Endothelial cell of umbilical vein (primary cell): ENCODE results near the gene FGFR3. TPM values are rescaled to one million over a fixed set of nuclear protein-coding genes. Genes with fewer than 3 reads are reported as not detected.

Experiments
- BruUV-seq: library from RNA; stranded (reverse); fragments of 400-500 nt; replicated peaks from 2 replicates; lab custom pipeline; 2021; lab: Mats Ljungman, UMichigan
- CTCF ChIA-PET: fragments of 300-600, 350-600 bp; sonication (Branson Sonifier 250); formaldehyde crosslinking; loops from one replicate; lab custom pipeline; 2021; ENCODE audit warnings: antibody characterized with exemption, inconsistent platforms; lab: Charles Lee
- POLR2A ChIA-PET: fragments of 300-600, 350-600 bp; sonication (Branson Sonifier 250); formaldehyde crosslinking; loops from one replicate; lab custom pipeline; 2021; ENCODE audit warnings: antibody characterized with exemption, inconsistent platforms; lab: Charles Lee
- DNase-seq: peaks from one replicate; pipeline ENCODE4 v3.0.0-alpha.2; 2011; ENCODE audit warnings: low read depth, low spot score
- FAIRE-seq: peaks from 2 replicates; lab custom pipeline; 2011; peaks lifted over from hg19 to GRCh38; lab: Jason Lieb, UNC
- H2AFZ ChIP-seq: 2 replicates; pipeline ENCODE4 v1.6.0; 2012; ENCODE audit warnings: low read depth, low read length, control low read depth, inconsistent platforms
- H3K27ac ChIP-seq: 2 replicates; pipeline ENCODE4 v1.5.1; 2011; ENCODE audit warnings: low read depth, mild to moderate bottlenecking, control low read depth, low read length, moderate library complexity; ENCODE audit not compliant: insufficient read depth
- H3K27me3 ChIP-seq, 2 experiments: 2 replicates each; pipeline versions ENCODE4 v1.6.0 to v1.6.1; 2011; ENCODE audit warnings: low read length in 2 of 2, mixed read lengths in 1 of 2; ENCODE audit not compliant: control insufficient read depth in 2 of 2, insufficient read depth in 2 of 2
- H3K36me3 ChIP-seq, 2 experiments: 2 replicates in 1 of 2; 3 replicates in 1 of 2; pipeline ENCODE4 v1.5.1; 2011; ENCODE audit warnings: low read length in 2 of 2, mild to moderate bottlenecking in 1 of 2, moderate library complexity in 1 of 2; ENCODE audit not compliant: control insufficient read depth in 2 of 2, insufficient read depth in 2 of 2; ENCODE audit errors: extremely low read depth in 1 of 2
- H3K4me1 ChIP-seq: 3 replicates; pipeline ENCODE4 v1.5.1; 2011; ENCODE audit warnings: mild to moderate bottlenecking, low read length; ENCODE audit not compliant: control insufficient read depth, insufficient read depth; ENCODE audit errors: extremely low read depth
- H3K4me2 ChIP-seq: 2 replicates; pipeline ENCODE4 v1.6.1; 2011; ENCODE audit warnings: low read length, control low read depth, mixed read lengths; ENCODE audit not compliant: insufficient read depth
- H3K4me3 ChIP-seq, 3 experiments: fragments of 200-600 bp in 1 of 3; sonication (generic), shearing (Covaris generic) in 1 of 3; replicated peaks in 1 of 3; 2 replicates each; pipeline ENCODE4 v1.5.1; 2011 to 2016; ENCODE audit warnings: control low read depth in 3 of 3, low read length in 3 of 3, mild to moderate bottlenecking in 2 of 3, inconsistent platforms in 1 of 3, low read depth in 1 of 3, moderate library complexity in 1 of 3; ENCODE audit not compliant: insufficient read depth in 1 of 3
- H3K79me2 ChIP-seq: 2 replicates; pipeline ENCODE4 v1.6.0; 2012; ENCODE audit warnings: low read length, inconsistent platforms; ENCODE audit not compliant: control insufficient read depth, insufficient read depth
- H3K9ac ChIP-seq: replicated peaks from 2 replicates; pipeline ENCODE3; 2011; ENCODE audit warnings: low read length, control low read depth; ENCODE audit not compliant: insufficient read depth; ENCODE audit errors: extremely low read depth
- H3K9me1 ChIP-seq: replicated peaks from 3 replicates; pipeline ENCODE4 v1.6.0; 2011; ENCODE audit warnings: mild to moderate bottlenecking, low read length; ENCODE audit not compliant: control insufficient read depth, insufficient read depth; ENCODE audit errors: extremely low read depth
- H3K9me3 ChIP-seq: replicated peaks from 2 replicates; pipeline ENCODE4 v1.5.1; 2012; ENCODE audit warnings: low read length, inconsistent platforms; ENCODE audit not compliant: control insufficient read depth, insufficient read depth
- H4K20me1 ChIP-seq: replicated peaks from 2 replicates; pipeline ENCODE3; 2011; ENCODE audit warnings: mild to moderate bottlenecking, low read length; ENCODE audit not compliant: control insufficient read depth, insufficient read depth; ENCODE audit errors: extremely low read depth
- CTCF ChIP-seq, 2 donors: IDR thresholded peaks; 1 replicate in 1 of 2; 2 replicates in 1 of 2; pipeline ENCODE4 v1.5.1; 2011; ENCODE audit warnings: low read length in 2 of 2, mild to moderate bottlenecking in 2 of 2, moderate library complexity in 2 of 2, control low read depth in 1 of 2, inconsistent platforms in 1 of 2, low read depth in 1 of 2; ENCODE audit not compliant: insufficient read depth in 1 of 2; ENCODE audit errors: extremely low read depth in 1 of 2
- EZH2 ChIP-seq: IDR thresholded peaks from 2 replicates; pipeline ENCODE4 v1.6.1; 2012; ENCODE audit warnings: borderline replicate concordance, low read depth, mild to moderate bottlenecking, moderate library complexity, low read length, inconsistent platforms; ENCODE audit not compliant: severe bottlenecking
- FOS ChIP-seq: IDR thresholded peaks from 2 replicates; pipeline ENCODE4 v1.6.1; 2011; ENCODE audit warnings: mild to moderate bottlenecking, low read length, moderate library complexity, borderline replicate concordance; ENCODE audit not compliant: insufficient read depth
- GATA2 ChIP-seq: IDR thresholded peaks from 2 replicates; pipeline ENCODE4 v1.7.0; 2011; ENCODE audit warnings: low read depth, mild to moderate bottlenecking, moderate library complexity, mixed read lengths, low read length; ENCODE audit not compliant: insufficient read length, insufficient read depth
- JUN ChIP-seq: IDR thresholded peaks from 2 replicates; pipeline ENCODE4 v1.6.1; 2011; ENCODE audit warnings: borderline replicate concordance, low read depth; ENCODE audit not compliant: insufficient read length, insufficient read depth
- MYC ChIP-seq: IDR thresholded peaks from one replicate; pipeline ENCODE4 v1.6.1; 2011; ENCODE audit warnings: mild to moderate bottlenecking, low read depth, low read length
- POLR2A ChIP-seq: IDR thresholded peaks from 2 replicates; pipeline ENCODE4 v1.6.1; 2012; ENCODE audit warnings: low read depth, mild to moderate bottlenecking, control low read depth, low read length
- POLR2AphosphoS5 ChIP-seq: IDR thresholded peaks from 2 replicates; pipeline ENCODE4 v1.6.1; 2012; ENCODE audit warnings: low read depth, mild to moderate bottlenecking, control low read depth, low read length, moderate library complexity; ENCODE audit not compliant: insufficient read depth
- dilution Hi-C: fragments of 300-500 bp; cut with MboI; formaldehyde crosslinking; loops from one replicate; pipeline ENCODE4 v1.15.0; 2019; ENCODE audit warnings: low sequenced_read_pairs; ENCODE audit not compliant: extremely low pct_ligation_motif_present
- intact Hi-C: fragments of 100-400 bp; cut with micrococcal nuclease; formaldehyde crosslinking; loops from one replicate; pipeline ENCODE4 v1.10.0; 2022
- polyA plus RNA-seq, 4 experiments: library from polyadenylated mRNA; depleted of rRNA in 3 of 4; stranded (reverse) in 3 of 4; unstranded in 1 of 4; fragments of >200 nt; gene quantifications; 2 replicates each; pipeline versions ENCODE4 v1.2.1 to v1.2.3, GENCODE V29; 2011 to 2012; ENCODE audit warnings: missing spikeins in 1 of 4
- total RNA-seq: library from RNA; stranded (reverse); gene quantifications from 2 replicates; pipeline ENCODE4 v1.2.3, GENCODE V29; 2021
- TF ChIP-seq, protein P1 (sequence below): IDR thresholded peaks from 2 replicates; pipeline ENCODE4 v1.6.1; 2011; ENCODE audit not compliant: insufficient read depth, insufficient read length

The FGFR3 gene
- total and polyA plus RNA-seq, 2 donors (not counting 3 experiments of a cell fraction or from before 2014, with no cell fraction given), result 0.73 to 1.2 TPM

- POLR2A ChIA-PET, result no interaction called here
- intact Hi-C loops (loop anchor here (5.0 kb wide), 1 partner anchor 43 kb away; no protein-coding TSS in a partner anchor), dilution Hi-C loops (no loop called here)
- Histone ChIP-seq H3K27me3 (peaks cover 8 to 12% of the 10 kb centered on the region in 2 experiments), H2AFZ (no peak overlapping the region), H3K27ac (no peak overlapping the region), H3K9me3 (no peaks in the 10 kb centered on the region), H3K9ac (no peak overlapping the region), H3K4me3 (no peak overlapping the region), H3K36me3 (no peaks in the 10 kb centered on the region), H4K20me1 (no peaks in the 10 kb centered on the region), H3K4me2 (no peak overlapping the region), H3K9me1 (no peaks in the 10 kb centered on the region), H3K4me1 (no peaks in the 10 kb centered on the region), H3K79me2 (no peaks in the 10 kb centered on the region)
- BruUV-seq, result no TSS peak
- DNase-seq, result no peak
- CTCF ChIA-PET, result interaction anchor here (0.9 kb wide), 1 partner anchor 42 kb away, joined by 6 read pairs; no protein-coding TSS in a partner anchor
- TF ChIP-seq FOS, result no peak
- TF ChIP-seq POLR2A, result no peak
- TF ChIP-seq CTCF (IDR thresholded peaks at IDR 0.05; ENCODE audit: extremely low read depth in 1 of 2, insufficient read depth in 1 of 2, low read depth in 1 of 2, low read length in 2 of 2), result no peak
- TF ChIP-seq JUN, result no peak
- TF ChIP-seq, protein P1, sequence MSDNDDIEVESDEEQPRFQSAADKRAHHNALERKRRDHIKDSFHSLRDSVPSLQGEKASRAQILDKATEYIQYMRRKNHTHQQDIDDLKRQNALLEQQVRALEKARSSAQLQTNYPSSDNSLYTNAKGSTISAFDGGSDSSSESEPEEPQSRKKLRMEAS, result no peak
- no peak for TF ChIP-seq MYC
- no peak for TF ChIP-seq EZH2
- TF ChIP-seq GATA2, result no peak
- no peak for TF ChIP-seq POLR2AphosphoS5
- no peak for FAIRE-seq
Observed at GRCh38 chr4:1790005-1790404, 3.1 kb upstream of the FGFR3 start.
